ELF-1 (cell line): Measurements from ENCODE around the gene SSX2IP.
A peak's percentile ranks its signal among the peaks of the same experiment; 100 is the strongest.

Source experiments
- DNase-seq: peaks from one replicate; pipeline ENCODE4 v3.0.0-alpha.2; 2016; ENCODE audit warnings: low read depth, low spot score

The SSX2IP gene

DNA sequence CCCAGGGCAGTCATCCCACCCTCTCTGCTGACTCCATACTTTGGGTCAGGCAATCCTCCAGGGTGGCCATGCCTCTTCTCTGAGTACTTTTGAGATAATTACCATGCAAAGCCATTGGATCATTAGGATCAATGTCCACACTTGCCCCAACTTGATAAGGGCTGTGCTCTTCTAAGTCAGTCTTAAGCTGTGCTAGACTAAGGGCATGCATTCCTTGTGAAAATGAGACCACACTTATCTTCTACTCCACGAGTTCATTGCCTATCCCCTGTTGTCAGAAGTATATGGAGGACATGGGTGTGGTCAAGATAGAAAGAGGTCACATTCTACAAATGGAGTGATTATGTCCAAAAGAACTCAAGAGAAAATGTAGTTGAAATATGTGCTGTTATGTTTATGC lies 18.9 kb upstream of the SSX2IP start:
- no peak for DNase-seq

DNA sequence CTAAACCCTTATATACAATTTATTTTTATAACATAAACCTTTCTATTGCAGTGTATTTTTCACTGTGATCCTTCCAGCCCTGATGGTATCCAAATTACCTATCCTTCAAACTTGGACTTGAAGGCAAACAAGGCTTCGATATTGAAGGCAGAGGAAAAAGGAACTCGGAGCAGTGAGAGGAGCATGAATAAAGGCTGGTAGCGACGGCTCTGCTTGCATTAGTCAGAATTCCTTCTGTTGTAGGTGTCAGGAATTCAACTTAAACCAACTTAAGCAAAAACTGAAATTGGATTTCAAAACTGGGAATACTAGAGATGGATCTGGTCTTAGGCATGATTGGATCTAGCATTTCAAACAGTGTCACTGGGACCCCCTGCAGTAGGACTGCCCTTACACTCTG lies 17.8 kb upstream of the SSX2IP start:
- no peak for DNase-seq

DNA sequence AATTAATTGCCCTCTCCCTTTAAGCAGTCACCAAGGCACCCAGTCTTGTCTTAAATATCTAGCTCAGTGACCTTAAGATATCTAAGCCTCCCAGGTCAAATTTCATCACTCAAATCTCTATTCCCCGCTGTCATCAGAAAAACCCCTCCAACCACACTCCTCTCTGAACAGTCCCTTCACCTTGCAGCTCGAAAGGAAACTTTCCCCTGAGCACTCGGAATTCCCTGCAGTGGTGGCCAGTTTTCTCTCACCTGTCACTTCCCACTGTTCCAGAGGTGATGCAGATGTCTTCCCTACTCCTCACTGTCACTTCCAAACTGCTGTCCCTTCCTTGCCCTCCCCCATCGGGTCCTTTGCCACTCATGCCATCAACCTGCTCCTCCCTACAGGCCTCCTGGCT lies 15.3 kb upstream of the SSX2IP start:
- no peak for DNase-seq

DNA sequence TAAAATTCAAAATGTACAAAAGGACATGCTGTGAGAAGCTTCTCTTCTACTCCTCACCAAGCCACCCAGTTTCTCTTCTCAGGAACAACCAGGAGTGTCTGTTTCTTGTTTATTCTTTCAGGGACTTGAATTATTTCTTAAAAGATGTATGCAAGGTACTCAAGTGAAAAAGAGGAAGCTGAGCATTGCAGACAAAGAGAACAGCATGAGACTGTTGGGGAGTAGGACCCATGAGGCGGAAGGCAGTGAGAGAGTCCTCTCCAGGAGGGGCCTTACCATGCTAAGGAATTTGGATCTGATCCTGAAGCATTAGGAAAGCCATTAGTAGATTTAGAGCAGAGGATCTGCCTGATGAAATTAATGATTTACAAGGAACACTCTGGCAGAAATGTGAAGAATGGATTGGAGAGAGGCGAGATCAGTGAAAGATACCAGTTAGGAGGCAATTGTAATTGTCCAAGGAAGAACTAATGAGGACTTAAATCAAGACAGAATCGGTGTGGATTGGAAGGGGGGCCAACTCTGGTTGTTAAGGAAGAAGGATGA lies 14.7 kb upstream of the SSX2IP start:
- no peak for DNase-seq

DNA sequence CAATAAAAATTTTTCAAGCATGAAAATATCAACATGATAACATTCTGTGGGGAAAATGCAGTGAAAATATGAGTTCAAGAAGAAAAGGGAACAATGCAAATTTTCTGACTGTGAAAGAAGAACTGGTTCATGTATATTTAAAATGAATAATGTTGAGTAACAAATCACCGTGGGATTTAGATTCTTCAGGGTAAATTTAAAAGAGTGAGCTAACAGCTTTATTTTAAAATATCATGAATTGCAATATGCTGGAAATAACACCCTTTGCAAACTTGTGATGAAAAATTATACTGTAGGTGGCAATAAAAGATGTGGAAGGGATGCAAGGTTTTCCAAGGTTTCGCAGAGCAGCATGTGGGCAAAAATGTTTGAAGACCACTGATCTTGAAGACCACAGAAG lies 13.2 kb upstream of the SSX2IP start:
- no peak for DNase-seq

DNA sequence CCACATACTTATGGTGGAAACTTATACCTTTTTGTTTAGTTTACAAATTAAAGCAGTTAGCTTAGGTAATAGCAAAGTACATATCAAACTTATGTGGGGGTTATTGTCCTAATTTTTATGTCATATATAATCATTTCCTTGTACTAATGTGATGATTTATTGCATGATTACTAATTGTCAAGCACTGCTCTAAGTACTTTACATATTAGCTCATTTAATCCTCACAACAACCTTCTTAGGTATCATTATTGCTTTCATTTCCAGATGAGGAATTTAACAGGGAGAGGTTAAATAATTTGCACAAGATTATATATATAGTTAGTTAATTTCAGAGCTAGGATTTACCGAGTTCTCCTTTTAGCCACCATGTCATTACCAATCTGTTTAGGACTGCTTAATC lies 11.9 kb upstream of the SSX2IP start:
- DNase-seq: no peak

GRCh38 chr1:84701376-84701775 lies 11.1 kb upstream of the SSX2IP start:
- no peak for DNase-seq

DNA sequence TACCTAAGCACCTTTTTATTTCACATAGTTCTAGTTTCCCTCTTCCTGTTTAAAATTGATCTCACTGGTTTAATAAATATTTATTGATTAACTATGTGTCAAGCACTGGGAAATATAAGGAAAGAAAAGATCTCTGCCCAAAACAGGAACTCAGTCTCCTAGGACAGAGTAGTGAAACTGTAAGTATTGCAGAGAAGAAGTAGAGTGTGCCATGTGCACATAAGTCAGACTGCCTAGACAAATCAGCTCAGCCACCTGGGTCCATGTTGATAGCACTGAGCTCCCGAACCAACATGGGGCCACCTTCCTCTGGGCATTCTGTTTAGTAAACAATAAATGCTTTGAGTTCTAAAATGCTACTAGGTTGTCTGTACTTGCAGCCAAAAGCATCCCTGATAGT lies 9.8 kb upstream of the SSX2IP start:
- no peak for DNase-seq

GRCh38 chr1:84698151-84699110 lies 8.2 kb upstream of the SSX2IP start:
- no peak for DNase-seq

- no peak for DNase-seq
Observed at GRCh38 chr1:84693785-84694184, 3.5 kb upstream of the SSX2IP start.

- DNase-seq: no peak
Observed at GRCh38 chr1:84693005-84693404, 2.7 kb upstream of the SSX2IP start.

DNA sequence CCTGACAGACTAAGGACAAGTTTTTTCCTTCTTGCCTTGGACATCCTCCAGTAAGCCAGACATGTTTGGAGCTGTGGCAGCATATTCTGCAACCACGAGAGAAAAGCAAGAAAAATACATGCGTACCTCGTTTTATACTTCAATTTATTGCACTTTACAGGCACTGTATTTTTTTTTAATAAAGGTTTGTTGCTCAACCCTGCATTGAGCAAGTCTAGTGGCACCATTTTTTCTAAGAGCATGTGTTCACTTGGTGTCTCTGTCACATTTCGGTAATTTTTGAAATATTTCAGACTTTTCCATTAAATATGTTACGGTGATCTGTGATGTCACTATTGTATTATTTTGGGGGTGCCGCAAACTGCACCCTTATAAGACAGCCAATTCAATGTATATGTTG lies 2.1 kb upstream of the SSX2IP start:
- no peak for DNase-seq

- DNase-seq: peak; percentile 42
Observed at GRCh38 chr1:84691122-84691783, 992 bp upstream of the SSX2IP start.

DNA sequence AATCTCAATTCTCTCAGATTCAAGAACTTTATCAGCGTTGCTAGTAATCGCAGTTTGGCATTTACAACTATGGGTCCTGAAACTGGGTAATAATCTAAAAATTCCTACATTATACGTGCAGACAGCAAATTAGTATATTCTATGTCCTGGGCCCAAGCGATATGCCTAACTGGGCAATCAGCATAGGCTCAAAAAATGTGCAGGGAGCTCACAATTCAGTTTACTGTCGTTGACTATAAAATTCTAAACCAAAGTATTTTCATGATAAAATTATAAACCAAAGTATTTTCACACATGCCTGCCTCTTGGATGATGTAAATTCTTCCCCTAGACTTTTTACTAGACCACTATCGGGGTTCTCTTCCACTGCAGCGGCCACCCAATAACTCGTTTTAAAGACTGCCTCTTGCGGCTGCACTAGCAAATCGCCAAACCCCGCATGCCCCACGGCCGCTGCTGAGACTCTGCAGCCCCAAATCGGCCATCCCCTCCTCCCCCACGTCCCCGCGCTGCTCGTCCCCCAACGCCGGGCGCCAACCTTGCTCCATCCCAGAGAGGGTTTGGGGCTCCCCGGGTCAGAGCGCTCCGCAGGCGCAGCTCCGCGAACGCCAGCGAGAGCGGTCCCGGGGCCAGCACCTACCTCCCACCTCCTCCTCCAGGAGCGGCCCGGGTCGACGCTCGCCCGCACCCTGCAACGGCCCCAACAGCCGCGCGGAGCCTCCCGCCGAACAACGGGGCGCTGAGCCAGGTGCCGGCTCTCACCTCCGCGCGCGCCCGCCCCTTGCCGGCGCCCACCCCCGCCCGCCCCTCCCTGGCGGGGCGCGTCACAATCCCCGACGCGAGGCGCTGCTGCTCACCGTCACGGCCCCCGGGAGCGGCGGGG lies 506 bp downstream of the SSX2IP start:
- DNase-seq: no peak

DNA sequence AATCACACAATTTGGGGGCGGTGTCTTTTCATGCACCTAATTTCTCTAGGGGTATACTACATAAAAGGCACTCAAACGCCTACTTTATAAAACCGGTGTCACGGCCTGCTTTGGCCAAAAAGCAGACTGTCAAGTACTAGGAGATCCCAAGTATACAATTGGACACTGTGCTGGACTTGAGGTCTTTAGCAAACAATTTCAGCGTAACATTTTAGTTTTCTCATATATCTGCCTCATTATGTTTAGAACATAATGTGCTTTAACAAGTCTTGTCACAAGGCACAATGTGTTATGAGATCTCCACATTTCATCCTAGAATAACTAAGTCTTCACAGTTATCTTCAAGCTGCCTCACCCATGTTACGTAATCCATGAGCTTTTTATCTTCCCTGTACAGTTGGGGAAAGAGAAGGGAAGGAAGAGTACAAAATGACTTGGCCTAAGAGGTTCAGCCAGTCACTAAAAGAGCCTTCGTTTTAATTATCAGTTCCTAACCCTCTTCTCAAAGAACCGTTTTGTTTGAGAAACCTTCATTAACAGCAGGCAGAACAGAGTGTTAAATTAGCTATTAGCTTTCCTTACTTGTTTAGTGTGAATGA lies 1.7 kb downstream of the SSX2IP start:
- no peak for DNase-seq

DNA sequence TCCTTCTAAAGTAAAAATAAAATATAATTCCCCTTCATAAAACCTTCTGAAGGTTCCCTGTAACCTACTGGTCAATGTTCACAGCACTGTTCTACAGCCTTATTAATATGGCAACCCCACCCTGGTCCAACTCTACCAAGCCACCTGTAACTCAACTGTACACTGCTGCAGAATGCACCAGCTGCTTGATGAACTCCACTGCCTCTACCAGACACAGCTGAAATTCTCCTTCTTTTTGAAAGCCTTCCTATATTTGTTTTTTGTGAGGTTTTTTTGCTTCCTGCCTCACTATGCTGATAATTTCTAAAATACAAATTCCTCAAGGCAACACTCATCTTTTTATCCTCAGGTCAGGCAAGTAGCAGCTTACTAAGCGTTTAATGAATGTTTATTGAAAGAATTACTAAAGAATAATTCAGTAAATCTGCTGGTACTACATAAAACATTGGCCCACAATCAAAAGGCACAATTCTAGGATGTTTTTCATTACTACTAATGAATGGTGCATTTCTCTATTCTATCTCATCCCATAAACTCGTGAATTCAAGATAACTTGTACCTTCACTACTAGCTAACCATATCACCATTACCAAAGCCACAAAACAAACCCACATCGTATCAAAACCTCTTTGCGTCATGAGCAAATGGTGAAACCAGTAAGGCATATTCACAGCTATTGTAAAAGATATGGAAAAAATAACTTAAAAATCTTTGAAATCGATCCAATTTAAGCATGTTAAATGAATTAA lies 2.4 kb downstream of the SSX2IP start:
- no peak for DNase-seq

- no peak for DNase-seq
Observed at GRCh38 chr1:84686223-84686622, 4.0 kb downstream of the SSX2IP start.

DNA sequence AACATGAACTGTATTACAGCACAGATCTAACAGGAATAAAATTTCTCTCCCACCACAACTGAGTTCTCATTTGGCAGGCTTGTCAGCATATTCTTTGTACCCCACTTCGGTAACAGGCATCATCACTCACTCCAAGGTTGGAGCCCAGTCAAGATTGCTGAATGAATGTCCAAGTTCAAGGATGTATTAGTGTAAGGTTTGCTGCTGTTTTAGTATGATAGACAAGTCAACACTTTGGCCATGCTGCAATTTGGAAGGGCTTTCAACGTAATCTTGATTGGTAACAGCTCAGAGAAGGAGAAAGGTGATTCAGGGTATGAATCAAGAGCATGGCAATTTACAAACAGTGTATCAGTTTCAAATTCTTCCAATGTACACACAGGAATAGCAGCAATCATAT lies 6.8 kb downstream of the SSX2IP start:
- no peak for DNase-seq

DNA sequence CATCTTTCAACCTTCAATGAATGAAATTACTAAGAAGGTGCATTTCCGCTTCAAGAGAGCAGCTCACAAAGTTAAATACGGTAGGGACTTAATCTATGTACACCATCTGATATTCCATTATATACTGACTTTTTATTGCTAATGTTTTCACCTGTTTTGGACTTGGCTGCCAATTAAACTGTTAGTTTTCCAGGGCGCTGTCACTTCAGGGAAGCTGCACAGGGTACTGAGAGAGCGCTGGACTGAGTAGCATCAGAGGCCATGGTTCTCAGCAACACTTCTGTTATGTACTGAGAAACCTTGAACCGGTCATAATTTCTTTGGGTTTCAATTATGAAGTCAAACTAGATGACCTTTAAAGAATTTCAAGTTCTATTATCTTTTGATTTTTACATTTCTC lies 8.2 kb downstream of the SSX2IP start:
- DNase-seq: no peak

GRCh38 chr1:84677415-84678099 lies 12.7 kb downstream of the SSX2IP start:
- DNase-seq: no peak
